H54 (cell line): ENCODE results near the gene CATSPER4.
A peak's percentile ranks its signal among the peaks of the same experiment; 100 is the strongest.

Source experiments
- DNase-seq: peaks from one replicate; pipeline ENCODE4 v3.0.0; 2011; ENCODE audit warnings: low spot score, mixed read lengths; ENCODE audit not compliant: insufficient read length
- FAIRE-seq: peaks from 3 replicates; lab custom pipeline; 2011; peaks lifted over from hg19 to GRCh38; lab: Jason Lieb, UNC
- POLR2A ChIP-seq: IDR thresholded peaks from 2 replicates; pipeline ENCODE4 v1.6.1; 2011; ENCODE audit warnings: low read depth, mild to moderate bottlenecking, low read length

CATSPER4 gene

GRCh38 chr1:26190373-26190987 is at the start of gene CATSPER4:
CATSPER4 (plus strand) TSS chr1:26190602; CDS start chr1:26190628, 26 bp downstream.
- no peak for FAIRE-seq
- DNase-seq: no peak
- no peak for TF ChIP-seq POLR2A

GRCh38 chr1:26142159-26142558 is 48.2 kb upstream of the CATSPER4 start:
- DNase-seq: no peak
- FAIRE-seq: no peak
- no peak for TF ChIP-seq POLR2A

GRCh38 chr1:26145041-26145959 is 45.1 kb upstream of the CATSPER4 start:
- DNase-seq: no peak
- FAIRE-seq: peak; percentile 76
- TF ChIP-seq POLR2A: no peak

DNA sequence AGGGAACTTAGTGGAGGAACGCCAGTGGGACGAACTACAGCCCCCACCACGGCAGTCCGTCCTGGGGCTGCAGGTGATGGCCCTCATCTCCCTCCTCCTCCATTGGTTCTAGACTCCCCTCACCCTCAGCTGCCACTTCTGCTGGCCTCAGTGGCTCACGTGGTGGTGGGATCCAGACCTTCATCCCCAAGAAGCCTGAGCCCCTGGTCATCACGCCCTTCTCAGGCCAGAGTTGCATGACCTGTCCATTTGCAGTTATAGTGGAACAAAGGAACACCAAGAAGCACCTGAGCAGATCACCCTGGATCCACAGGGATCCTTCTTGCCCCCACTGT is 44.5 kb upstream of the CATSPER4 start:
- DNase-seq: no peak
- no peak for TF ChIP-seq POLR2A
- no peak for FAIRE-seq

DNA sequence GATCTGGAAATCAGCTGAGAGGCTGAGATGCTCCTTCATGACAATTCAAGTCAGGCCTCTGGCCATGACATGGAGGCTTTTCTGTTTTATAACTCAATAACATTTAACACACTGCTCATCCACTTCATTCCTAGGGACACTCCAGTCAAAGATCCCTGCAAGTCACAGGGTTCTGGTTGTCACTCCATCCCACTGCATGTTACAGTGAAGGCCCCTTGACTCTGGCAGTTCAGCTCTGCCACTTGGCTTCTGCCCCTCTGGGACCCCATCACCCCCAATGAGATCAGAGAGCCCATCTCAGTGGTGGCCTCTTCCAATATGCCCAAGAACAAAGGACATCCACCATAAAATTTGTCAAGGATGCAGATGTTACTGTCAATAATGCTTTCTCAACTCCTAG is 41.5 kb upstream of the CATSPER4 start:
- no peak for TF ChIP-seq POLR2A
- FAIRE-seq (no peak), DNase-seq (no peak)

DNA sequence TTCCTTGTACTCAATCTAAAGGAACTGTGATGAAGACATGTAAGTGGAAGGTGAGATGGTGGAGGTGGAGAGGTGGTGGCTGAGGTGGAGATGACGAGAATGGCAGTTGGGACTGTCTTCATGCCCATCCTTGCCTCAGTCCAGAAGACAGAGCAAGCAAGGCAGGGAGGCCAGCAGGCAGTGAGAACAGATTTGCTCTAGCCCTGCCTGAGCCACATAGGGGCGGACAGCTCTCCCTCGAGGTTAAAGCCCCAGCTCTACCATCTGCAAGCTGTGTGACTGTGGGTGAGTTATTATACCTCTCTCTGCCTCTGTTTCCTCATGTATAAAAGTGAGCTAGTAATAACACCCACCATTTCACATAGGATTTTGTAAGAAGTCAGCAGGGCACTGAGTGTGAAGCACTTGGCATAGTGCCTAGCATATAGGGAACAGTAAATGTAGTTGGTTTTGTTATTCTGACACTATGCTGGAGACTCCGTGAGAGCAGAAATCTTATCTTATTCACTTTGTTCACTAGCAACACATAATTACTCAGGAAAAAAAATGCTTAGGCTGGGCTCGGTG is 36.4 kb upstream of the CATSPER4 start:
- DNase-seq (no peak), FAIRE-seq (no peak)
- no peak for TF ChIP-seq POLR2A

DNA sequence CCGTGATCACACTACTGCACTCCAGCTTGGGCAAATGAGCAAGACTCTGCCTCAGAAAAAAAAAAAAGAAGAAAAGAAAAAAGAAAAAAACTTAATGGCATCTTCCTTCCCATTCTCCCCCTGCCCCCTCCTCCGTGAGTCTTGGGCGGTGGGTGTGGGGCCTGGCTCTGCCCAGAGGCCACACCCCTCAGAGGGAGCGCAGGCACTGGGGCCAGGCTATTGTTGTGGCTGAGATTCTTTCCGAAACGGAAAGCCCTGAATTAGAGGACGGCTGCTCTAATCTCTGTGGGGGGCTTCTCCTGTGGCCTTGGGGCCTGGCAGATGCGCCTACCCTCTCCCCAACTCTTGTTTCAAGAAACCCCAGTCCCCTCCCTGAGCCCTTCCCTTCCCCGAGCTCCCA is 35.7 kb upstream of the CATSPER4 start:
- FAIRE-seq (no peak), DNase-seq (no peak)
- TF ChIP-seq POLR2A: no peak

DNA sequence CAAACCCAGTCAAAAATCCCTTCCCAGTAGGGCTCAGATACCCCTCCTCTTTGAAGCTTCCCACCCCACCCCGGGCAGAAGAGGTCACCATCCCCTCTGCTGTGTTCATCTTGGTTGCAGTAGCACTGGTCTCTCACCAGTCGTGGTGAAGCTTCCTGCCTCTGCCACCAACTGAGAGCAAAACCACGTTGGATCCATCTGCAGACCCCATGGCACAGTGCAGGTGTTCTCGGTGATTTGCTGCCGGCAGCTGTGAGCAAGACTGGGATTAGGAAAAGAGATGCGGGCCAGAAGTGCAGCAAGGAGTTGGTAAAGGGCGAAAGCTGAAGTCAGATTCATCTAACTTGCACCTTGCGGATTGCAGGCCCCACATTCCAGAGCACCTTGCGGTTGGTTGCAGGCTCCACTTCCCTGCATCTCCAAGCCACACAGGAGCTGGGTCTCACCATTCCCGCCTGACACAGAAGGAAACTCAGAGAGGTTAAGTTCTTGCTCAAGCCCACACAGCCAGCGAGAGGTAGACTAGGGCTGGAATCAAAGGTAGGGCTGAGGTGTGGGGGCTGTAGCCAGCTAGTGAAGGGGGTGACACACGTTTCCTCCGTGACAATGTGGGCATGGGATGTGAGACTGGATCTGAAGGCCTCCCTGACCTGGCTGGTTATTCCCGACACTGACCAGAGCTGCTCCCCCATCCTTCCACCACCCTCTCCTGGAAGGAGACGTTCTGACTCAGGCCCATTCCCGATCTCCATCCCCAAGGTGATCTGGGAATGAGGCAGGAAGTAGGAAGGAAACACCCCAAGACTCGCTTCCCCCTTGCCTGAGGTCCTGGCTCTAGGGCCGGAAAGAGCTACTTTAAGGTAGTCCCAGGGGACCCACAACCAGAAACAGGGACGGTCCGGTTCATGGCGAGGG is 34.8 kb upstream of the CATSPER4 start:
- no peak for TF ChIP-seq POLR2A
- no peak for FAIRE-seq
- no peak for DNase-seq

DNA sequence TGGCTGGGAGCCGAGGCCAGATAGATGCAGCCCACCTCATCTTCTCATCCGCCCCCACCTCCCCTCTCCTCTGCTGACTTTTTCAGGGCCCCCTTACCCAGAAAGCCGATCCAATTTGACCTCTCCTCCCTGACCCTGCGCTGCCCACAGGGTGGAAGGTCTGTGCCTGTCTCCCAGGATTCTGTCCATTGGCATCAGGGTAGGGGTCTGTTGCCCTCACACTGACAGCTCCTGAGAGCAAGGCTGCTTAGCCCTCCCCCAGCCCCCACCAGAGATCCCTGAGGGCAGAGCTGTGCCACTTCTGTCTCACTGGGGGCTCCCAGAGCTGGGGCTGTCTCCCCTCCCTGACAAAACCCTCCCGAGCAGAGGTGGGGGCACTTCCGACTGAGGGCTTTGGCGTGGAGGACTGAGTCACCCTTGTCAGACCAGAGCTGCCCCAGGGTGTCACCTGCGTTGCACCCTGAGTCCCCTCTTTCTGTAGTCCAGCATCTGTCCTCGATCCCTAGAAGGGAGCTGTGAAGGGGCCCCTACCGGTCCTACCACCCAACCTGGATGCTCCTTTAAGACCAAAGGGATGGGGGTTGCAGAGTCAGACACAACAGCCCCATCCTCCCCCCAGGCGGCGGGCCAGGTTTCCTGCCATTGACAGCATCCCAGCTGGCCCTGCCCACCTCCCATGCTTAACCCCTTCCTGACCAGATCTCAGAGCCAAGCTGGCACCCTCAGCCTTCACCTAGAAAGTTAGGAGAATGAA is 33.9 kb upstream of the CATSPER4 start:
- DNase-seq (no peak), FAIRE-seq (no peak)
- TF ChIP-seq POLR2A: no peak

GRCh38 chr1:26158271-26158907 is 32.0 kb upstream of the CATSPER4 start:
- FAIRE-seq: no peak
- no peak for TF ChIP-seq POLR2A
- no peak for DNase-seq

- no peak for DNase-seq
- no peak for TF ChIP-seq POLR2A
- no peak for FAIRE-seq
Measured at GRCh38 chr1:26158908-26159742, 31.3 kb upstream of the CATSPER4 start, which contains the start of gene FAM110D. FAM110D (plus strand) TSS chr1:26159079; CDS start chr1:26161292, 2,213 bp downstream.

DNA sequence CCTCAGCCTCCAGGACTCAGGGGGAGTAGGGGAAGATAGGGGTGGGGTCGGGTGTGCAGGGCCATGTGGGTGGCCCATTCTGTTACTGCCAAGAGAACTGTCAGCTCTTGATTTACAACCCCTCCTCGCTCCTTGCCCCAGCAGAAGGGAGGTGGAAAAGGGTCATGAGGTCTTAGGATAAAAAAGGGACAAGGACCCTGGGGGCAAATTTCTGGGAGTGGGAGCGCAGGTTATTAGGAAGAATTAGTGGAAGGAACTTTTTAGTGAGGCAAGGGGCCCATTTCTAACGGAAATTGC is 30.7 kb upstream of the CATSPER4 start:
- DNase-seq (no peak), FAIRE-seq (no peak)
- TF ChIP-seq POLR2A: no peak
